ENCODE data around the gene HSF2BP.
"Not testable (repeated sequence)": the region's sequence is repeated elsewhere in the genome, so short reads cannot be mapped to it uniquely, and the experiment has no call there.

The HSF2BP gene

DNA sequence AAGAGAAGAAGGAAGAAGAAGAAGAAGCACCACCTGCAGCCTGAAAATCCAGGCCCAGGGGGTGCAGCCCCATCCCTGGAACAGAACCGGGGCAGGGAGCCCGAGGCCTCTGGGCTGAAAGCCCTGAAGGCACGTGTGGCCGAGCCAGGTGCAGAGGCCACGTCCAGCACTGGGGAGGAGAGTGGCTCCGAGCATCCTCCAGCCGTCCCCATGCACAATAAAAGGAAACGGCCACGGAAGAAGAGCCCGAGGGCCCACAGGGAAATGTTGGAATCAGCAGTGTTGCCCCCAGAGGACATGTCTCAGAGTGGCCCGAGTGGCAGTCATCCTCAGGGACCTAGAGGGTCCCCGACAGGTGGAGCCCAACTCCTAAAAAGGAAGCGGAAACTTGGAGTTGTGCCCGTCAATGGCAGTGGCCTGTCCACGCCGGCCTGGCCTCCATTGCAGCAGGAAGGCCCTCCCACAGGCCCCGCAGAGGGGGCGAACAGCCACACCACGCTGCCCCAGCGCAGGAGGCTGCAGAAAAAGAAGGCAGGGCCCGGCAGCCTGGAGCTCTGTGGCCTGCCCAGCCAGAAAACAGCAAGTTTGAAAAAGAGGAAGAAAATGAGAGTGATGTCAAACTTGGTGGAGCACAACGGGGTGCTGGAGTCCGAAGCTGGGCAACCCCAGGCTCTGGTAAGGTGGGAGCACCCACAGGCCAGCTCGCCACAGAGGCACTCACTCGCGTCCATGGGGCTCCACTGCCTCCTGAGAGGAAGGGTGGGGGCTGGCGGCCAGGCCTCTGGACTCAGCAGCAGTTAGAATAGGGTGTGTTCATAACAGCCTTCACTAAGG lies 28.5 kb upstream of the HSF2BP start:
- no peak for DNase-seq (ENCODE audit: low read depth in 2 of 2)

DNA sequence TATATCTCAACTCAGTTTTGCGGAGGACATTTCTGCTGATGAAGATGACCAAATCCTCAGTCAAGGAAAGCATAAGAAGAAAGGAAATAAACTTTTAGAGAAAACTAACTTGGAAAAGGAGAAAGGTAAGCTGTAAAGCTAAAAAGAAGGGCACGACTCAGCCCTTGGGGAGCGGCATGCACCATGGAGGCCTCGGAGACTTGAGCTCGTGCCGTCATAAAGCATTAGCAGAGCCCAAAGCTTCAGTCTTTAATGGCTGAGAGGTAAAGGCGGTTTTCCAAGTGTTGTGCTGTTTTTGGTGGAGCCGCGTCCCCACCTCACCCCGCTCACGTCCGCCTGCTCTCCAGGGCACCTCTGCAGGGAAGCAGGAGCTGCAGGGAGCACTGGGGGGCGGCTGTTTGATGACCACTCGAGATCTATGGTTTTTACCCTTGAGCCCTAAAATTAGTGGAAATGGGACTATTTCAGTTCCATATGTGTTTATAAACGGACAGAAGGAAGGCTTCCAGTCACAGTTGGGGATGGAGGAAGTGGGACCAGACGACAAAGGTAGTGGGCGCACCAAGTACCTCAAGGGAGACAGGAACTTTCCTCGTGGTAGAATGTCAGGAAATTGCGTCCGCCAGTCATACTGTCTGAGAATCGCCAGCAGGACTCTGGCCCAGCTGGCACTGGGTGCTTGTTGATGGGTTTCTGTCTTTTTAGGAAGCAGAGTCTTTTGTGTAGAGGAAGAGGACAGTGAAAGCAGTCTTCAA lies 27.7 kb upstream of the HSF2BP start:
- no peak for DNase-seq (ENCODE audit: low read depth in 2 of 2)

DNA sequence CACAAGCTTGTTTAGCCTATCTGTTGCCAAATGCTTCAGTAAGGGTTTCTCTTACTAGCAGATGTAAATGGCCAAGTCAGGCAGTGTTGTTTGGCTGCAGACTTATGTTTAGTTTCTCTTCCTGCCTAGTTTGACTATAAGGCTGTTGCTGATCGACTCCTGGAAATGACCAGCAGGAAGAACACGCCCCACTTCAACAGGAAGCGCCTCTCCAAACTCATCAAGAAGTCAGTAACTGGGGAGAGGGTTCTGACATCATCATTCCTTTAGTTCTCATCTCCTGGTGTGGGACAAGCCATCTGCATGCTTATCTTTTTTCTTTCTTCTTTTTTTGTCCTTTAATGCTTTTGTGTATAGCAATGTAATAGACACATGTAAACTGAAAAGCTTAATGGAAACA lies 25.1 kb upstream of the HSF2BP start:
- no peak for DNase-seq (ENCODE audit: low read depth in 2 of 2)

DNA sequence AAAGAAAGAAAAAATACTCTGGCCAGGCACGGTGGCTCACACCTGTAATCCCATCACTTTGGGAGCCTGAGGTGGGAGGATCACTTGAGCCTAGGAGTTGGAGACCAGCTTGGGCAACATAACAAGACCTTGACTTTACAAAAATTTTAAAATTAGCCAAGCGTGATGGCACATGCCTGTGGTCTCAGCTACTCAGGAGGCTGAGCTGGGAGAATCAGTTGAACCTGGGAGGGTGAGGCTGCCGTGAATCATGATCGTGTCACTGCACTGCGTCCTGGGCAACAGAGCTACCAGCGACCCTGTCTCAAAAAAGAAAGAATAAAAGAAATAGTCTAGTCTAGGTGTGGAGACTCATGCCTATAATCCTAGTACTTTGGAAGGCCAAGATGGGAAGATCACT lies 22.4 kb upstream of the HSF2BP start:
- no peak for DNase-seq (ENCODE audit: low read depth in 2 of 2)

DNA sequence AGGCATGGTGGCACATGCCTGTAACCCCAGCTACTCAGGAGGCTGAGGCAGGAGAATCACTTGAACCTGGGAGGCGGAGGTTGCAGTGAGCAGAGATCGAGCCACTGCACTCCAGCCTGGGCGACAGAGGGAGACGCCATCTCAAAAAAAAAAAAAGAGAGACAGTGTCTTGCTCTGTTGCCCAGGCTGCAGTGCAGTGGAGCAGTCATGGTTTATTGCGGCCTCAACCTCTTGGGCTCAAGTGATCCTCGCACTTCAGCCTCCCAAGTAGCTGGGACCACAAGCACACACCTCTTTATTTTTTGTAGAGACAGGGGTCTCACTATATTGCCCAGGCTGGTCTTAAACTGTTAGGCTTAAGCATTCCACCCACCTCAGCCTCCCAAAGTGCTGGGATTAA lies 21.1 kb upstream of the HSF2BP start:
- DNase-seq (ENCODE audit: low read depth in 2 of 2): not testable (repeated sequence)

DNA sequence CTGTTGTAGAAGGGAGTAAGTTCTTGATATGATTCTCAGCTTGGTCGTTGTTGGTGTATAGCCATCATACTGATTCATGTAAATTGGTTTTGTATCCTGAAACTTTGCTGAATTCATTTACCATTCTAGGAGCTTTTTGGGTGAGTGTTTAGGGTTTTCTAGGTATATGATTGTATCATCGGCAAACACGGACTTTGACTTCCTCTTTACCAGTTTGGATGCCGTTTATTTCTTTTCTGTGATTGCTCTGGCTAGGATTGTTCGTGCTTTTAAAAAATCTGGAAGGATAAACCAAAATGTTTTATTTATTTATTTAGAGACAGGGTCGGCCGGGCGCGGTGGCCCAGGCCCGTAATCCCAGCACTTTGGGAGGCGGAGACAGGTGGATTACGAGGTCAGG lies 20.7 kb upstream of the HSF2BP start:
- no peak for DNase-seq (ENCODE audit: low read depth in 2 of 2)

DNA sequence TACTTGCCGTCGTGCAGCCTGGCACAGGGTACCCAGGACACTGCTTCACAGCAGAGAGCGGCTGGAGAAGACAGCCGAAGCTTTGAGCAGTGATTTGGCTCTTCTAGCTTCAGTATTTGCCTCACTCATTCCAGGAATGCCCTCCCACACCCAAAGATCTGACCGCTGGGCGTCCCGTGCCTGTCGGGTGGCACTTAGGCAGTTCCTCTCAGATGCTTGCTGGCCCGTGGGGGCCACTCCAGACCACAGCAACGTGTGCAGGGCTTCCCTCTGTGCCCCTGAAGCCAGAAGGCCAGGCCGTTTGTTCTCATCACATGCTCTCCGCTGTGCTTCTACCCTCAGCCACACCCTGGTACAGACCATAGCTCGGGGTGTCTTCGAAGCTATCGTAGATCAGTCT lies 17.1 kb upstream of the HSF2BP start:
- no peak for DNase-seq (ENCODE audit: low read depth in 2 of 2)

DNA sequence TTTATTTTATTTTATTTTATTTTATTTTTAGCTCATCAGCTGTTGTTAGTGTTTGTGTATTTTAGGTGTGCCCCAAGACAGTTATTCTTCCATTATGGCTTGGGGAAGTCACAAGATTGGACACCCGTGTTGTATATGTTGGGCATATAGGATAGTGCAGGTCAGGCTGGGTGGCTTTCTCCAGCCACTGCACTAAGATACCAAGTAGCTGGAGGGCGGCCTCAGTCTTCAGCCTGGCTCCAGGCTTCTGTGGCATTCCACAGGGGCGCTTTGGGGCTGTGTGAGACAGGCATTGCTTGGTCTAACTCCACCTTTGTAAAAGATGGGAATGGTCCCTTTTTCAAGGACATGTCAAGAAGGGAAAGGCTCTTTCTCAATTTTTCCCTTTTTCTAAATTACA lies 16.6 kb upstream of the HSF2BP start:
- DNase-seq (ENCODE audit: low read depth in 2 of 2): no peak

DNA sequence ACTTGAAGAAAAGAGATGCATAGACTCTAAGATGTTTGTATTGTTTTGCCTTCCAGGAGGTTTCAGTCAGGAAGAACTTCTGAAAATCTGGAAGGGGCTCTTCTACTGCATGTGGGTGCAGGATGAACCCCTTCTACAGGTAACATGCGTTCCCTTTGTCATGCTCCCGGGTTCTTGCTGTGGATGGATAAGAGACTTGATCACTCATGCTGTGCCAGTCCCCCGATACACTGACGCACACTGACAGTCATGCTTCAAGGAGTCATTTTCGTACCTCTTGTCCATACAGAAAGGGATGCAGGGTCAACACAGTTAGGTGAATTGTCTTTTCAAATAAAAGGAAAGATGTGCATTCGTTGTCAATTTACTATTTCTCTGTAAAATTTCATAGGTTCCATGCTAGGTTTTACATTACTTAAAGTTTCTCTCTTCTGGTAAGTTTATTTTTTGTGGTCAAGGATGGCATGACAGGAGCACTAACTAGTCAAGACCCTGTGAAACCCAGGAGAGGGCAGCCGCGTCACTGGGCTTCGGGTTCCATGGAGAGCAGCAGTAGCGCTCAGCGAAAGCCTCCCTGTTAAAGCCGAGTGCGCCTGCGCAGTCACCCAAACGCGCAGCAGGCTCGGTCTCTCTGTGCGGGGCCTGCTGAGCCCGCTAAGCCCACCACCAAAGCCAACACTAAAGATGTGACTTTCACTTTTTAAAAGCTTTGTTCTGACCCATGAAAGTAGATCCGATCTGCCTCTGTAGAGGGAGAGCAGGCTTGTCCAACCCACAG lies 10.7 kb upstream of the HSF2BP start:
- no peak for DNase-seq (ENCODE audit: low read depth in 2 of 2)

DNA sequence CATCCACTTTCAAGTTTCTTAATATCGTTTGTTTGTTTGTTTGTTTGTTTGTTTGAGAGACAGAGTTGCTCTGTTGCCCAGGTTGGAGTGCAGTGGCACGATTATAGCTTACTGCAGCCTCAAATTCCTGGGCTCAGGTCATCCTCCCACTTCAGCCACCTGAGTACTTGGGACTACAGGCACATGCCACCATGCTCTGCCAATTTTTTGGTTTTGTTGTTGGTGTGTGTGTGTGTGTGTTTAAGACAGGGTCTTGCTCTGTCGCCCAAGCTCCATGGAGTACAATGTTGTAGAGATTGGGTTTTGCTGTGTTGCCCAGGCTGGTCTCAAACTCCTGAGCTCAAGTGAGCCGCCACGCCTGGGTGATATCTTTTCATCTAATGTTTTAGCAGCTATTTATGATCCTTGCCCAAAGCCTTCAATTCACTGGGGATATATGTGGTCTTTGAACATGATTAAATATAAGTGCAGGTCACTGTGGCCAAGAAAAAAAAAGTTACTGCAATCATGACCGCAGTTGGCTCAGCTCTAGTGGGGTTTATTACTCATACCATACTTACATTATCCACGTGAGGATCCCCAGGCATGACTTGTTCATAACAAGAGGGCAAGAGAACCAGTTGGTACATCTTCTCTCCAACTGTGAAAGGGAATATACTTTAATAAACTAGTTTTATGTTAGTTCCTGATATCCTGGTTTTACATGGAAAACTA lies 8.1 kb upstream of the HSF2BP start:
- DNase-seq (ENCODE audit: low read depth in 2 of 2): no peak

DNA sequence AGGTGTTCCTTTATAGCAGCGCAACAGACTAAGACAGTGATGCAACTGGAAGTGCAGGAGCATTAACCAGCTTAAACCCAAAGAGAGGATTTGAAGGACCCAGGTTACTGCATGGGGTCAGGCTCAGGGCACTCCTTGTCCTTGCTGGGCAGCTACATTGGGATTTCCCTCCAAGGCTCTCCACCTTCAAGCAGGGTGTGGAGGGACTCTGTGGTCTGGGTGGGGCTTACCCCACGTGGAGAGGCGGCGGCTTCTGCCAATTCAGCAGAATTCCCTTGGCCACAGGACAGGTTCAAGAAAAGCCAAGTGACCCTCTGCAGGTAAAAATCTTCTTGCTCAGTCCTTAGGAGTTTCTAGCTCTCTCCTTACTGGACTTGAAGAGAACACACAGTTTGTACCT lies 6.6 kb upstream of the HSF2BP start:
- DNase-seq (ENCODE audit: low read depth in 2 of 2): no peak

DNA sequence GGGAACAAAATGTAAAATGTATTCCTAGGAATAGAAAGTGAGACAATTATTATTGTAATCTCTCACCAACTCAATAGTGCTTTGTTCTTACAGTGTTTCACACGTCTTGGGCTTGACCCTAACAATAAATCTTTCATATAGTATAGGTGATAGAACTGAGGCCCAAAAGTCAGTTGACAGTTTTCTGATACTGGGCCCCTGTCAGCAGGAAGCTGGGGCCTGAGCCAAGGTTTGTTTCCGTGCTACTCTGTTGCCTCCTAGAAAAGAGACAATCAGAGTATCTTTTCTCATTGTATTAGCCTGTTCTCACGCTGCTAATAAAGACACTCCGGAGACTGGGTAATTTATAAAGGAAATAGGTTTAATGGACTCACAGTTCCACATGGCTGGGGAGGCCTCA lies 5.1 kb upstream of the HSF2BP start:
- DNase-seq (ENCODE audit: low read depth in 2 of 2): no peak

DNA sequence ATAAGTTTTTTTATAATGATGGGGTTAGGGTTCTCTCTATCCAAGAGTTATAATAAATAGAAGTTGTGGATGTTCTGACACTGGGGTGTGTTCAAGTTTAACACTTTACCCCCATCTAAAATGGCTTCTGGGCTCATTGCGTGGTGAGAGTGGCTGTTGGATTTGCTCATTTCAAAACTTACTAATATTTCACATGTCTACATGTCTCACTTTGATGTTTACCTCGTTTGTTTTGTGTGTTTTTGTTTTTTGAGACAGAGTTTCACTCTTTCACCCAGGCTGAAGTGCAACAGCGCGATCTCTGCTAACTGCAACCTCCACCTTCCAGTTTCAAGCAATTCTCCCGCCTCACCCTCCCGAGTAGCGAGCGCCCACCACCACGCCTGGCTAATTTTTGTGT lies 3.7 kb upstream of the HSF2BP start:
- DNase-seq (ENCODE audit: low read depth in 2 of 2): no peak

DNA sequence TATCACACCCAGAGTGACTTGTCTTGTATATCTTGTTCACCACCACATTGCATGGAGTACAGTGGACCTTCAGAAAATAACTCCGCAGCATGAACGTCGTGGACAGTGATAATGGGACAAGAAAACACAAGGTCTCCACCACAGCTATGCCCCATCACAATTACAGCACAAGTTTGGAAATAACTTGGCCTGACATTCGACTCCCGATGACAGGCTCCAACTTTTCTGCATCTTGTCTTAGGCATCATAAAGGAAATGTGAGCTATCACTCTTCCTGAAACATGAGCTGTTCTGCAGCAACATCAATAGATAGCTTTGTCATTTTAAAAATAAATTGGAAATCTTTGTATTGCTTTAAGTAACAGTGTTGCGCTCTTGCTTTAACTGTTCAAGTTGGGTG lies 3.0 kb upstream of the HSF2BP start:
- DNase-seq (ENCODE audit: low read depth in 2 of 2): no peak

DNA sequence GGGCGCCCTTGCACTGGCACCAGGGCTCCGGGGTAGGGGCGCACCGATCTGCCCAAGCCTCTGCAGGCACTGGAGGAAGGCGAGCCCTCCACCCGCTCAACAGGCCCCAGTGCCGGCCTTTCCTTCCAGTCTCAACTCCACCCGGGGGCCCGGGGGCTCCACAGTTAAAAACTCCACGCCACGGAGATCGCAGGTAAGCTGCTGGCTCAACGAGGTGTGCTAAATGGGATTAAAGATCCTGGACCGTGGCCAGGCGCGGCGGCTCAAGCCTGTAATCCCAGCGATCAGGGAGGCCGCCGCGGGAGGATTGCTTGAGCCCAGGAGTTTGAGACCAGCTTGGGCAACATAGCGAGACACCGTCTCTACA lies 536 bp downstream of the HSF2BP start:
- DNase-seq (ENCODE audit: low read depth in 2 of 2): no peak

DNA sequence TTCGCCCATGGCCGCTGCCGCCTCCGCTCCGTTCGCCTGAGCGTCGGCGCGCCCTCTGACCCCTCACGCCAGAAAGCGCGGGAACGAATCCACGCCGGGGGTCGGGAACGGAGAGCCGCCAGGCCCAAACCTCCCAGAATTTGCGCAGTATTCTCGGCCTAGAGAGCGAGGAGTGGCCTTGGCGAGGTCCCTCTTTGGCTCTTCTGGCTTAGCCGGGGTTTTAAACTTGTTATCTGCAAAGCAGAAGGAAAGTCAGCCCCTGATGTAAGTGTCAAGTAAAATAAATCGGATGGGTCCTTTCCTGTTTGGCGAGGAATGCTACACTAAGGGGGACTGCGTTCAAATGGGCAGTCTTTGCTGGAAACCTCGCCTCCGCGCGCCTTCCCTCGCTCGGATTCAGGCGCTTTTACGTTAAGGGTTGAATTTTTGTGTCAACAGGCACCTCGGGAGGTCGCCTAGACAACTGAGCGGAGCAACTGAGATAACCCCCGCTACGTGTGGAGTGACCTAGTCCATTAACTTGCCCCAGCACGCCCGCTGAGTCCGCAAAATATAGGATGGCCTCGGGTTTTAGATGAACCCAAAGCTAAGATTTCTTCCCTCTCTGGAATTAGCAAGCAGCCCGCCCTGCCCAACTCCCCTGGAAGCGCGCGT lies 1.1 kb downstream of the HSF2BP start:
- DNase-seq (ENCODE audit: low read depth in 2 of 2): no peak

DNA sequence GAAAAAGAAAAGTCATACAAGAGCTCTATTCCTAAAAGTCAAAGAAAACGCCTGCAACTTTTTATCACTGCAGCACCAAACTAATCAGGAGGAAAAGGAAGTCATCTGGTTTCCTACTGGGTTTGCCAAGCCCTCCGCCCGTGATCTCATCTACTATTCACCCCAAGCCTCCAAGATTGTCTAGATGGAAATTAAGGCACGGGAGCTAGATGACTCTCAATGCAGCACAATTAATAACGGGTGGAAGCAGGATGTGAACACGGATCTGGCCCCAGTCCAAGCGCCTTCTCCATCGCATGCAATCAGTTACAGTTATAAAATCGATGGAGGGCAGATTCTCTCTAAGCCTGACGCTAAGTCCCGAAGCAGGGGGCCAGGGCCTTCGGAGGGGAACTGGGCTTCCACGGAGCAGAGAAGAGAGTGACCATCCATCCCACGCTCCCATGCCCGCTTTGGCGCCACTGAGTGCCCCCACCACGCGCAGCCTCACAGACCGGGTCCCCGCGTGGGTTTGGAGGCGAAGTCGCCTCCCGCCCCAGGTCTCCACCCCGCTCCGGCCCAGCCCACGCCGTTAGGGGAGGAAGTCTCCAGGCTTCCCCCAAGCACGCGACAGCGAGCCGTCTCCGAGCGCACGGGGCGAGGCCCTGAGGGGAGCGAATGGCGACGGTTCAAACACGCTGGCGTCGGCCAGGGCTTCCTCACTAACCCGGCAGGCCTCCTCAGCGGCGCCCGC lies 1.8 kb downstream of the HSF2BP start:
- DNase-seq (ENCODE audit: low read depth in 2 of 2): no peak

DNA sequence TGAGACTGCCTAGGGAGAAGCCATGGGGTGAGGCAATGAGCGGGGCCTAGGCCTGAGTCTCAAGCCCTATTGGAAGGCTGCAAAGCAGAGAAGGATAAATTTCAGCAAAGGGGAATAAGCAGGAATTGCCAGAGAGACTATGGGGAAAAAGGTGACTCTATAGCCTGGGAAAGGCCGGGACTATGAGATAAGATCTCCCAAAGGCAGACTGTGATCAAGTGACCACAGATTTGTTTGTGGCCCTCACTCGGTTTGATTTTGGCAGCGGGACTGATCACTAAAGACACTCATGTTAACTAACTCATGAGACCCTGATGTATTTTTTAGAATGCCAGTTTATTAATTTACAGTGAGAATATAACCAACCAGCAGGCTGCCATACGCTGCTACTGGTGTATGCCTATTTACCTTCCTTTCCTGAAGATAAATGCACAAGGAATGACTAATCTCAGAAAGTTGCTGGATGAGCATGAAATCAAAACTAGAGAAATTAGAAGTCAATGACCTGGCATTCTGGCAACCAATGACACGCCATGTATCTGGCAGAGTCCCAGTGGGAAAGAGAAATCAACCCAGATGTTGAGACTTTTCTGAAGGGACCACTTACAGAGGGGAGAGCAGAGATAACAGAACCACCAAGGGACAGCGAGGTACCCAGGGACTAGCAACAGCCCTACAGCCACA lies 4.3 kb downstream of the HSF2BP start:
- DNase-seq (ENCODE audit: low read depth in 2 of 2): no peak

DNA sequence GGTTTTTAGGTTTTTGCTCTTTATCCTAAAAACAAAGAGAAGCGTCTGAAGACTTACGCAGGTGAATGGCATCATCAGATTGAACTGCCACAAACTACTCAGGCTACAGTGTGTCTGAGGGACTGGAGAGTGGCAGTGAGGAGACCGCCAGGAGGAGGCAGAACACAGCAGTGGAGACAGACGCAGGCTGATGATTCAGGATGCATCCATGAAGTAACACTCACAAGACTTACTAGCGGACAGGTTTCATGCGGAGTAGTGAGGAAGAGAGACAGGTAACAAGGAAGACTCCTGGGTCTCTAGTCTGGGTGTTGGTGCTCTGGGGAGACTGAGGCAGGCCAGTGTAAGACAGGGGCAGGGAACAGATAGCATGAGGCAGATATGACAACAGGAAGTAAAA lies 5.7 kb downstream of the HSF2BP start:
- no peak for DNase-seq (ENCODE audit: low read depth in 2 of 2)

DNA sequence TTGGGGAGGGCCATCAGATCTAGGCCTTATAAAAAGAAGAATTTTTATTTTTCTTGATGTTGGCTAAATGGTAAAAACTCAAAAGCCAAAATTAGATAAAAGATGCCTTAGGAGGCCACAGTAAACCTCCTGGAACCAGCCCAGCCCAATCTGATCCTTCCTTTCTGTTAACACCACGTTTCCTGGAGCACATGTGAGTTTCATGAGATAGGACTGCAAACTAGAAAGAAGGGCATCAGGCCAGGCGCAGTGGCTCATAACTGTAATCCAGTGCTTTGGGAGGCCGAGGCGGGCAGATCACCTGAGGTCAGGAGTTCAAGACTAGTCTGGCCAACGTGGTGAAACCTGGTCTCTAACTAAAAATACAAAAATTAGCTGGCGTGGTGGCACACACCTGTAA lies 6.7 kb downstream of the HSF2BP start:
- DNase-seq (ENCODE audit: low read depth in 2 of 2): no peak
